ENCODE measurements around the gene CYP3A7.

- TF ChIP-seq CTCF (IDR thresholded peaks at IDR 0.05), result no peak
- TF ChIP-seq POLR2A (IDR thresholded peaks at IDR 0.05), result no peak
Measured at GRCh38 chr7:99677013-99677647, 57.9 kb downstream of the CYP3A7 start.
